Gastroesophageal sphincter (tissue), 4 donors: ENCODE data around the gene NSD2. TPM values are rescaled to one million over a fixed set of nuclear protein-coding genes. Genes with fewer than 3 reads are reported as not detected.
"Not testable (repeated sequence)": the region's sequence is repeated elsewhere in the genome, so short reads cannot be mapped to it uniquely, and the experiment has no call there.

Experiments used
- ATAC-seq: fragments of 150-250 bp; one replicate; pipeline ENCODE4 v1.9.1; 2016; ENCODE audit warnings: mild to moderate bottlenecking, moderate library complexity
- H3K27ac ChIP-seq, 4 donors: fragments of 200-600 bp; sonication (generic) in 3 of 4; 1 replicate in 3 of 4; 2 replicates in 1 of 4; pipeline ENCODE4 v1.5.1; 2016 to 2019
- H3K27me3 ChIP-seq: fragments of 200-600 bp; sonication (generic); one replicate; pipeline ENCODE4 v1.5.1; 2019
- H3K36me3 ChIP-seq, 2 donors: fragments of 200-600 bp; sonication (generic); one replicate each; pipeline ENCODE4 v1.5.1; 2019; ENCODE audit warnings: control low read depth in 1 of 2
- H3K4me1 ChIP-seq, 3 donors: fragments of 200-600 bp; sonication (generic); 1 replicate in 2 of 3; 2 replicates in 1 of 3; pipeline ENCODE4 v1.5.1; 2016 to 2019; ENCODE audit warnings: control low read depth in 2 of 3
- H3K4me3 ChIP-seq, 2 donors: fragments of 200-600 bp; sonication (generic); one replicate each; pipeline ENCODE4 v1.5.1; 2019; ENCODE audit warnings: mild to moderate bottlenecking in 1 of 2, moderate library complexity in 1 of 2
- H3K9me3 ChIP-seq, 3 donors: fragments of 200-600 bp; sonication (generic); one replicate each; pipeline ENCODE4 v1.5.1; 2017 to 2019; ENCODE audit warnings: control low read depth in 2 of 3
- EP300 ChIP-seq: sonication (generic); formaldehyde crosslinking; IDR thresholded peaks from one replicate; pipeline ENCODE4 v1.6.1; 2017; ENCODE audit warnings: antibody characterized with exemption, mild to moderate bottlenecking
- POLR2A ChIP-seq, 2 donors: fragments of 450-650 bp; IDR thresholded peaks; one replicate each; pipeline ENCODE4 v1.6.1; 2017; ENCODE audit warnings: antibody characterized with exemption in 2 of 2, mild to moderate bottlenecking in 2 of 2, moderate library complexity in 1 of 2
- POLR2AphosphoS5 ChIP-seq: sonication (generic); formaldehyde crosslinking; IDR thresholded peaks from one replicate; pipeline ENCODE4 v1.6.1; 2017; ENCODE audit warnings: antibody characterized with exemption
- WGBS, 2 donors: methylation state at CpG; one replicate each; pipeline ENCODE4 v1.1.5; 2018; ENCODE audit warnings: low coverage in 1 of 2; 5-methylcytosine and 5-hydroxymethylcytosine counted together
- total RNA-seq, 4 donors: library from RNA; depleted of rRNA; stranded (reverse); fragments of >200 nt; gene quantifications; one replicate each; pipeline ENCODE4 v1.1.0, GENCODE V29; 2016
- TF ChIP-seq, protein P1 (sequence below), 4 experiments: fragments of 200-600 bp in 2 of 4; fragments of 450-650 bp in 2 of 4; sonication (generic) in 1 of 4; IDR thresholded peaks; one replicate each; pipeline ENCODE4 v1.5.1; 2017 to 2019; ENCODE audit warnings: antibody characterized with exemption in 4 of 4, mild to moderate bottlenecking in 2 of 4, moderate library complexity in 2 of 4

Gene NSD2
- total RNA-seq, 4 donors from 2014 or later = 37.8 to 47.3 (median 39.4) TPM

- peaks cover 0 to 98% of the 10 kb centered on the region in 2 donors for H3K36me3 ChIP-seq
- no peak overlapping the region for H3K27ac ChIP-seq
- H3K4me3 ChIP-seq = no peak overlapping the region
- no peaks in the 10 kb centered on the region for H3K27me3 ChIP-seq
- 87% methylated on average over 5 of the region's 13 CpGs; no CpG with 5 or more reads in 1 of the 2 donors for WGBS, 2 donors
- no peaks in the 10 kb centered on the region for H3K9me3 ChIP-seq
- peaks cover 0 to 27% (median 0%) of the 10 kb centered on the region in 3 donors for H3K4me1 ChIP-seq
- no peak for ATAC-seq
- TF ChIP-seq, protein P1, sequence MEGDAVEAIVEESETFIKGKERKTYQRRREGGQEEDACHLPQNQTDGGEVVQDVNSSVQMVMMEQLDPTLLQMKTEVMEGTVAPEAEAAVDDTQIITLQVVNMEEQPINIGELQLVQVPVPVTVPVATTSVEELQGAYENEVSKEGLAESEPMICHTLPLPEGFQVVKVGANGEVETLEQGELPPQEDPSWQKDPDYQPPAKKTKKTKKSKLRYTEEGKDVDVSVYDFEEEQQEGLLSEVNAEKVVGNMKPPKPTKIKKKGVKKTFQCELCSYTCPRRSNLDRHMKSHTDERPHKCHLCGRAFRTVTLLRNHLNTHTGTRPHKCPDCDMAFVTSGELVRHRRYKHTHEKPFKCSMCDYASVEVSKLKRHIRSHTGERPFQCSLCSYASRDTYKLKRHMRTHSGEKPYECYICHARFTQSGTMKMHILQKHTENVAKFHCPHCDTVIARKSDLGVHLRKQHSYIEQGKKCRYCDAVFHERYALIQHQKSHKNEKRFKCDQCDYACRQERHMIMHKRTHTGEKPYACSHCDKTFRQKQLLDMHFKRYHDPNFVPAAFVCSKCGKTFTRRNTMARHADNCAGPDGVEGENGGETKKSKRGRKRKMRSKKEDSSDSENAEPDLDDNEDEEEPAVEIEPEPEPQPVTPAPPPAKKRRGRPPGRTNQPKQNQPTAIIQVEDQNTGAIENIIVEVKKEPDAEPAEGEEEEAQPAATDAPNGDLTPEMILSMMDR (IDR thresholded peaks at IDR 0.05) = no peak
- TF ChIP-seq POLR2A (IDR thresholded peaks at IDR 0.05) = no peak
- TF ChIP-seq EP300 = no peak
- no peak for TF ChIP-seq POLR2AphosphoS5
These were observed 28.8 kb upstream of the NSD2 start for GRCh38 chr4:1842339-1842895.

GRCh38 chr4:1842993-1843448 is 28.2 kb upstream of the NSD2 start:
- peaks cover 0 to 98% of the 10 kb centered on the region in 2 donors for H3K36me3 ChIP-seq
- ATAC-seq = no peak

GRCh38 chr4:1843852-1844251 is 27.3 kb upstream of the NSD2 start:
- Histone ChIP-seq H3K27ac (no peak overlapping the region), H3K36me3 (peaks cover 0 to 98% of the 10 kb centered on the region in 2 donors), H3K4me1 (peaks cover 0 to 27% (median 0%) of the 10 kb centered on the region in 3 donors), H3K27me3 (no peaks in the 10 kb centered on the region), H3K4me3 (no peak overlapping the region), H3K9me3 (no peaks in the 10 kb centered on the region)
- ATAC-seq = peak; percentile 53
- WGBS, 2 donors = 40 to 54% methylated on average over 4 to 8 of the region's 10 CpGs
- TF ChIP-seq EP300 (no peak), POLR2A (IDR thresholded peaks at IDR 0.05) (no peak), POLR2AphosphoS5 (no peak)
- TF ChIP-seq, protein P1 (IDR thresholded peaks at IDR 0.05) = no peak

More at GRCh38 chr4:1842993-1843448, 28.2 kb upstream of the NSD2 start:
- Histone ChIP-seq H3K27ac (no peak overlapping the region), H3K4me3 (no peak overlapping the region), H3K9me3 (no peaks in the 10 kb centered on the region), H3K27me3 (no peaks in the 10 kb centered on the region), H3K4me1 (peaks cover 0 to 27% (median 0%) of the 10 kb centered on the region in 3 donors)
- WGBS, 2 donors = 47 to 67% methylated on average over 8 to 10 of the region's 17 CpGs
- TF ChIP-seq POLR2AphosphoS5 (no peak), EP300 (no peak), POLR2A (IDR thresholded peaks at IDR 0.05) (no peak)

GRCh38 chr4:1844618-1845017 is 26.6 kb upstream of the NSD2 start:
- H3K9me3 ChIP-seq, ATAC-seq, H3K27me3 ChIP-seq, H3K4me3 ChIP-seq, H3K27ac ChIP-seq: not testable (repeated sequence)
- Histone ChIP-seq H3K4me1 (peaks cover 0 to 27% (median 0%) of the 10 kb centered on the region in 3 donors), H3K36me3 (peaks cover 0 to 94% of the 10 kb centered on the region in 2 donors)
- WGBS, 2 donors = 88% methylated on average over 4 to 6 of the region's 10 CpGs

DNA sequence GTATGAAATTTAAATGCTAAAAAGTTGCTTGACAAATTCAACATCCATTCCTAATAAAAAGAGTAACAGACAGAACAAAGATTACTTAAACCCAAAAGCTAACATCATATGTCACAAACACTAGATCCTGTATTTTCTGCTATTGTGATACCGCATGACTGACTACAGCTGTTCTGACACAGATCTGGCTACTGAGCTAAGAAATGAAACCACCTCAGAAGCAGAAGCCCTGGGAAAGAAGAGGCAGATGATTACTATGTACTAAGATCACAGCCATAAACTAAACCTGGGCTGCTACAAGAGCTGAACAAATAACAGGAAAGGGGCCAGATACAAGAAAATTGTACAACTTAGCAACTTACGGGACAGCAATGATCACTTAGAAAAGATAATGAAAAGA is 24.6 kb upstream of the NSD2 start:
- no peak for ATAC-seq
- H3K36me3 ChIP-seq = peaks cover 0 to 75% of the 10 kb centered on the region in 2 donors

More for the DNA sequence above, 24.6 kb upstream of the NSD2 start:
- no peaks in the 10 kb centered on the region for H3K9me3 ChIP-seq
- TF ChIP-seq EP300 (no peak), POLR2AphosphoS5 (no peak), POLR2A (IDR thresholded peaks at IDR 0.05) (no peak)
- TF ChIP-seq, protein P1 (IDR thresholded peaks at IDR 0.05) = no peak
- no peak overlapping the region for H3K4me3 ChIP-seq
- H3K27me3 ChIP-seq = no peaks in the 10 kb centered on the region
- H3K27ac ChIP-seq = no peak overlapping the region
- WGBS, 2 donors = 83 to 85% methylated on average over 2 of the region's 2 CpGs
- H3K4me1 ChIP-seq = peaks cover 0 to 35% (median 0%) of the 10 kb centered on the region in 3 donors
